H1 (cell line): ENCODE measurements around the gene AIF1. TPM values are rescaled to one million over a fixed set of nuclear protein-coding genes. Genes with fewer than 3 reads are reported as not detected.
A peak's percentile ranks its signal among the peaks of the same experiment; 100 is the strongest.

ENCODE experiments used
- CTCF ChIA-PET: fragments of 300-600 bp; sonication (Branson Sonifier 250); formaldehyde crosslinking; loops from one replicate; lab custom pipeline; 2021; ENCODE audit not compliant: partially characterized antibody; lab: Charles Lee
- POLR2A ChIA-PET: fragments of 300-600 bp; sonication (Branson Sonifier 250); formaldehyde crosslinking; loops from one replicate; lab custom pipeline; 2021; ENCODE audit warnings: inconsistent platforms; ENCODE audit not compliant: partially characterized antibody; lab: Charles Lee
- DNase-seq, 2 experiments: peaks; one replicate each; pipeline versions ENCODE4 v3.0.0 to v3.0.0-alpha.2; 2010 to 2022; ENCODE audit warnings: low spot score in 2 of 2, low read depth in 1 of 2, mixed read lengths in 1 of 2
- FAIRE-seq: peaks from 2 replicates; lab custom pipeline; 2011; peaks lifted over from hg19 to GRCh38; lab: Jason Lieb, UNC
- H2AFZ ChIP-seq: 2 replicates; pipeline ENCODE4 v1.8.1; 2012; ENCODE audit warnings: low read length, inconsistent platforms
- H2AK5ac ChIP-seq: 2 replicates; pipeline ENCODE4 v1.6.1; 2013; ENCODE audit warnings: low read depth, low read length
- H2BK120ac ChIP-seq: replicated peaks from 2 replicates; pipeline ENCODE3; 2013; ENCODE audit warnings: low read depth, low read length, inconsistent platforms
- H2BK12ac ChIP-seq: 2 replicates; pipeline ENCODE4 v1.6.1; 2013; ENCODE audit warnings: low read depth, low read length
- H2BK15ac ChIP-seq: 2 replicates; pipeline ENCODE4 v1.6.1; 2013; ENCODE audit warnings: low read length
- H2BK20ac ChIP-seq: 2 replicates; pipeline ENCODE4 v1.6.1; 2013; ENCODE audit warnings: low read length
- H2BK5ac ChIP-seq: 2 replicates; pipeline ENCODE4 v1.6.1; 2013; ENCODE audit warnings: low read depth, low read length
- H3K14ac ChIP-seq: 2 replicates; pipeline ENCODE4 v1.6.1; 2013; ENCODE audit warnings: inconsistent platforms; ENCODE audit not compliant: insufficient read length
- H3K18ac ChIP-seq: 2 replicates; pipeline ENCODE4 v1.6.1; 2013; ENCODE audit warnings: low read length; ENCODE audit errors: extremely low read depth
- H3K23ac ChIP-seq: 2 replicates; pipeline ENCODE4 v1.6.1; 2013; ENCODE audit warnings: inconsistent platforms; ENCODE audit not compliant: insufficient read length
- H3K23me2 ChIP-seq: 2 replicates; pipeline ENCODE4 v1.6.1; 2013; ENCODE audit warnings: low read depth, low read length
- H3K27ac ChIP-seq: 2 replicates; pipeline ENCODE4 v1.6.1; 2011; ENCODE audit warnings: low read depth, low read length, inconsistent platforms
- H3K27me3 ChIP-seq, 4 experiments: replicated peaks in 1 of 4; 1 replicate in 1 of 4; 2 replicates in 3 of 4; pipeline versions ENCODE4 v1.6.1 to v1.8.1; 2011 to 2013; ENCODE audit warnings: low read length in 3 of 4, mild to moderate bottlenecking in 3 of 4, inconsistent platforms in 2 of 4, mixed read lengths in 2 of 4, moderate library complexity in 1 of 4; ENCODE audit not compliant: control insufficient read depth in 3 of 4, insufficient read depth in 3 of 4; ENCODE audit errors: extremely low read depth in 1 of 4
- H3K36me3 ChIP-seq, 4 experiments: 2 replicates each; pipeline versions ENCODE4 v1.6.1 to v1.8.1; 2011 to 2013; ENCODE audit warnings: mild to moderate bottlenecking in 4 of 4, low read length in 3 of 4, moderate library complexity in 2 of 4, control low read depth in 1 of 4, inconsistent platforms in 1 of 4; ENCODE audit not compliant: insufficient read depth in 4 of 4, control insufficient read depth in 2 of 4
- H3K4ac ChIP-seq: replicated peaks from 2 replicates; pipeline ENCODE3; 2013; ENCODE audit warnings: low read length, low read depth, mixed read lengths, inconsistent platforms; ENCODE audit not compliant: insufficient read length
- H3K4me1 ChIP-seq, 4 experiments: replicated peaks in 1 of 4; 1 replicate in 1 of 4; 2 replicates in 3 of 4; pipeline versions ENCODE4 v1.6.1 to v1.8.1; 2011 to 2013; ENCODE audit warnings: low read length in 3 of 4, inconsistent platforms in 2 of 4, mixed read lengths in 1 of 4; ENCODE audit not compliant: insufficient read depth in 4 of 4, control insufficient read depth in 3 of 4
- H3K4me2 ChIP-seq, 2 experiments: 2 replicates each; pipeline versions ENCODE4 v1.6.1 to v1.8.1; 2011 to 2013; ENCODE audit warnings: low read depth in 2 of 2, low read length in 2 of 2, control low read depth in 1 of 2, inconsistent platforms in 1 of 2, mild to moderate bottlenecking in 1 of 2; ENCODE audit not compliant: insufficient read depth in 1 of 2
- H3K4me3 ChIP-seq, 4 experiments: fragments of 200-600, 300-600 bp in 1 of 4; sonication (generic), shearing (Covaris generic), sonication (Bioruptor Twin) in 1 of 4; 2 replicates each; pipeline versions ENCODE4 v1.5.1 to v1.8.1; 2011 to 2016; ENCODE audit warnings: low read length in 4 of 4, low read depth in 3 of 4, control low read depth in 2 of 4, inconsistent platforms in 2 of 4, mild to moderate bottlenecking in 2 of 4, mixed read lengths in 1 of 4, moderate library complexity in 1 of 4; ENCODE audit not compliant: insufficient read depth in 2 of 4; ENCODE audit errors: extremely low read depth in 1 of 4
- H3K56ac ChIP-seq: replicated peaks from 2 replicates; pipeline ENCODE3; 2013; ENCODE audit warnings: low read depth, mild to moderate bottlenecking, mixed read lengths, low read length, inconsistent platforms; ENCODE audit not compliant: insufficient read length
- H3K79me1 ChIP-seq: 2 replicates; pipeline ENCODE4 v1.6.1; 2013; ENCODE audit warnings: low read depth, low read length, control low read depth
- H3K79me2 ChIP-seq, 2 experiments: 2 replicates each; pipeline versions ENCODE4 v1.6.1 to v1.8.1; 2012 to 2013; ENCODE audit warnings: low read length in 2 of 2, mild to moderate bottlenecking in 2 of 2, inconsistent platforms in 1 of 2; ENCODE audit not compliant: insufficient read depth in 2 of 2, control insufficient read depth in 1 of 2
- H3K9ac ChIP-seq, 4 experiments: replicated peaks in 1 of 4; 1 replicate in 1 of 4; 2 replicates in 3 of 4; pipeline versions ENCODE4 v1.6.1 to v1.8.1; 2011 to 2013; ENCODE audit warnings: low read depth in 3 of 4, low read length in 3 of 4, control low read depth in 2 of 4, mild to moderate bottlenecking in 2 of 4, moderate library complexity in 2 of 4, inconsistent platforms in 1 of 4; ENCODE audit errors: extremely low read depth in 1 of 4
- H3K9me3 ChIP-seq, 2 experiments: 2 replicates each; pipeline versions ENCODE4 v1.6.1 to v1.8.1; 2012 to 2013; ENCODE audit warnings: mild to moderate bottlenecking in 2 of 2, moderate library complexity in 2 of 2, control low read depth in 1 of 2, inconsistent platforms in 1 of 2, low read depth in 1 of 2, low read length in 1 of 2, mixed read lengths in 1 of 2; ENCODE audit not compliant: insufficient read depth in 2 of 2
- H4K20me1 ChIP-seq, 2 experiments: replicated peaks in 1 of 2; 2 replicates each; pipeline versions ENCODE3 to v1.8.1; 2011 to 2013; ENCODE audit warnings: inconsistent platforms in 2 of 2, low read length in 2 of 2, mild to moderate bottlenecking in 1 of 2; ENCODE audit not compliant: insufficient read depth in 2 of 2, control insufficient read depth in 1 of 2
- H4K5ac ChIP-seq: 2 replicates; pipeline ENCODE4 v1.6.1; 2013; ENCODE audit warnings: low read length, low read depth, mixed read lengths, inconsistent platforms; ENCODE audit not compliant: insufficient read length
- H4K8ac ChIP-seq: 2 replicates; pipeline ENCODE4 v1.8.0; 2013; ENCODE audit warnings: mild to moderate bottlenecking, moderate library complexity, low read length, inconsistent platforms; ENCODE audit not compliant: insufficient read depth; ENCODE audit errors: extremely low read depth
- H4K91ac ChIP-seq: replicated peaks from 2 replicates; pipeline ENCODE3; 2013; ENCODE audit warnings: low read length, mixed read lengths, inconsistent platforms; ENCODE audit not compliant: insufficient read length
- MAFK ChIP-seq: IDR thresholded peaks from 2 replicates; pipeline ENCODE4 v1.6.1; 2012; ENCODE audit warnings: low read depth, mild to moderate bottlenecking, improper control_type of control experiment, low read length
- POLR2A ChIP-seq, 2 experiments: IDR thresholded peaks; 1 replicate in 1 of 2; 2 replicates in 1 of 2; pipeline ENCODE4 v1.6.1; 2011; ENCODE audit warnings: low read depth in 2 of 2, low read length in 2 of 2, mild to moderate bottlenecking in 2 of 2; ENCODE audit errors: control extremely low read depth in 1 of 2
- RFX5 ChIP-seq: IDR thresholded peaks from 2 replicates; pipeline ENCODE4 v1.6.1; 2011; ENCODE audit warnings: low read depth, low read length, improper control_type of control experiment, borderline replicate concordance
- WGBS, 2 experiments: shearing (Covaris generic) in 1 of 2; methylation state at CpG; one replicate each; pipeline versions ENCODE4 v1.1.6 to v1.1.7; 2013 to 2015; ENCODE audit warnings: low lambda C conversion rate in 2 of 2, mixed read lengths in 2 of 2, inconsistent platforms in 1 of 2, low coverage in 1 of 2, missing lambda C conversion rate in 1 of 2; ENCODE audit not compliant: insufficient replicate concordance in 2 of 2, insufficient coverage in 1 of 2, insufficient read length in 1 of 2; ENCODE audit errors: extremely low coverage in 1 of 2, missing lambda C conversion rate in 1 of 2; 5-methylcytosine and 5-hydroxymethylcytosine counted together
- polyA plus RNA-seq, 7 experiments: library from polyadenylated mRNA; depleted of rRNA in 3 of 7; stranded (reverse) in 5 of 7; unstranded in 2 of 7; fragments of >200 nt in 5 of 7; fragments of 200-250 nt in 2 of 7; gene quantifications; 1 replicate in 5 of 7; 2 replicates in 1 of 7; 4 replicates in 1 of 7; pipeline versions ENCODE4 v1.2.1 to v1.2.3, GENCODE V29; 2011 to 2013; ENCODE audit warnings: missing spikeins in 2 of 7, mixed read lengths in 2 of 7
- total RNA-seq: library from RNA; stranded (reverse); fragmentation: NEBNext Ultra II Directional; extraction: Animal tissue kit (Norgen Biotek cat#: 25700); gene quantifications from 2 replicates; pipeline ENCODE4 v1.2.1, GENCODE V29; 2021

The AIF1 gene
- total and polyA plus RNA-seq, 2 of the 8 experiments (the other 6 are each of a cell fraction or from before 2014, with no cell fraction given) = 6.3 to 9.8 TPM

- ChIA-PET POLR2A (interaction anchor here (0.8 to 34.9 kb wide), 4 partner anchors 6 to 29 kb away, joined by 3 to 883 read pairs (median 648); partner anchors contain the start of genes AIF1, APOM, BAG6 and C6orf47), CTCF (no interaction called here)
- no peak for FAIRE-seq
- Histone ChIP-seq H2BK12ac (no peak overlapping the region), H2BK20ac (no peak overlapping the region), H3K9me3 (no peaks in the 10 kb centered on the region), H3K56ac (no peak overlapping the region), H4K8ac (no peak overlapping the region), H3K23ac (no peak overlapping the region)
- peak in 1 of 2 experiments; percentile 5; a peak in 1 of 3 replicates for TF ChIP-seq POLR2A (IDR thresholded peaks at IDR 0.05; ENCODE audit: control extremely low read depth in 1 of 2, low read depth in 2 of 2, low read length in 2 of 2)
- no peak for TF ChIP-seq RFX5
- no peak for TF ChIP-seq MAFK
- TF ChIP-seq, all 59 proteins: peak for 1
- no peak overlapping the region for H3K14ac ChIP-seq
- H2BK5ac ChIP-seq = no peak overlapping the region
- no peak overlapping the region for H3K27ac ChIP-seq
- H3K79me2 ChIP-seq = no peaks in the 10 kb centered on the region; a peak in 1 of 4 replicates
- WGBS, 2 experiments = 93% methylated on average over 18 of the region's 32 CpGs; no CpG with 5 or more reads in 1 of the 2 experiments
- H3K79me1 ChIP-seq = peaks cover 13% of the 10 kb centered on the region; the same call in 1 of the 2 replicates
- no peak overlapping the region for H2BK15ac ChIP-seq
- no peak overlapping the region for H4K5ac ChIP-seq
- no peak for DNase-seq
- no peaks in the 10 kb centered on the region for H3K27me3 ChIP-seq
- H2BK120ac ChIP-seq = no peak overlapping the region
- H3K4ac ChIP-seq = no peak overlapping the region
- no peak overlapping the region for H3K9ac ChIP-seq
- H4K91ac ChIP-seq = no peak overlapping the region
- H3K4me1 ChIP-seq = no peaks in the 10 kb centered on the region
- no peak overlapping the region for H2AK5ac ChIP-seq
- no peak overlapping the region for H3K4me3 ChIP-seq
- H3K23me2 ChIP-seq = no peaks in the 10 kb centered on the region
- H3K18ac ChIP-seq = no peak overlapping the region
- H2AFZ ChIP-seq = no peak overlapping the region
- peaks cover 16 to 20% of the 10 kb centered on the region in 2 experiments for H4K20me1 ChIP-seq
- H3K36me3 ChIP-seq = peaks cover 82 to 100% (median 97%) of the 10 kb centered on the region in 4 experiments
- H3K4me2 ChIP-seq = no peak overlapping the region
Measured at GRCh38 chr6:31631681-31632278, 16.7 kb downstream of the AIF1 start.
